ENCODE data around the gene SH3BGRL3.

Gene SH3BGRL3

DNA sequence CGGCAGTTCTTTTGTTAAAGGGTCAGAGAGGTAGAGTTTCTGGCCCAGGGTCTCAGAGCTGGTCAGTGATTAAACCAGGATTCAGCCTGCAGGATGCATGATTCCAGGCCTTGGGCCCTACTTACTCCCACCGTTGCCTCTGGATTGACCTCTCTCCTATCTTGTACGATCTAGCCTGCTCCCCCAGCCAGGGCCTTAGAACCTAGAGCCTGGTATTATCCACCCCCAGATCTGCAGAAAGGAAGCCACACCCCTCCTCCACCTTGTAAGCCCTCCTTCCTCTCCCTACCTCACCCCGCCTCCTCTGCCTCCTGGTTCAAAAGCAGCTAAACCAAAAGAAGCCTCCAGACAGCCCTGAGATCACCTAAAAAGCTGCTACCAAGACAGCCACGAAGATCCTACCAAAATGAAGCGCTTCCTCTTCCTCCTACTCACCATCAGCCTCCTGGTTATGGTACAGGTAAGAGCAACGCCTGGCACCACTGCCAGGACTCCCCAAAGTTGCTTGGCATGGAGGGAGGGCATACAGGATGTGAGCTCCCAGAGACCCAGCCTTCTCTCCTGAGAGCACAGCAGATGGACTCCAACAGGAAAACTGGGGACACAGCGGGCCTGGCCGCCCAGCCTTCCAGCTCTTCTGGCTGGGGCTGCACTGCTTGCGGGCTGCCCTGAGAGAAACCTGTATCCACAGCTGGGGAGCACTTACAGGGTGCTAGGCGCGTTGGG, 37.9 kb downstream of the SH3BGRL3 start, which contains the start of gene CD52:
Gene CD52 (plus strand): TSS at position 347 of the 726 bp plus-strand sequence. CDS start 60 bp downstream, at position 407.
- in situ Hi-C loops (cut with MboI; ENCODE audit: low pct_unique_long_range_greater_than_20kb, low sequenced_read_pairs, unreplicated experiment), result no loop called here
- DNase-seq (ENCODE audit: low spot score), result peak; percentile 73

DNA sequence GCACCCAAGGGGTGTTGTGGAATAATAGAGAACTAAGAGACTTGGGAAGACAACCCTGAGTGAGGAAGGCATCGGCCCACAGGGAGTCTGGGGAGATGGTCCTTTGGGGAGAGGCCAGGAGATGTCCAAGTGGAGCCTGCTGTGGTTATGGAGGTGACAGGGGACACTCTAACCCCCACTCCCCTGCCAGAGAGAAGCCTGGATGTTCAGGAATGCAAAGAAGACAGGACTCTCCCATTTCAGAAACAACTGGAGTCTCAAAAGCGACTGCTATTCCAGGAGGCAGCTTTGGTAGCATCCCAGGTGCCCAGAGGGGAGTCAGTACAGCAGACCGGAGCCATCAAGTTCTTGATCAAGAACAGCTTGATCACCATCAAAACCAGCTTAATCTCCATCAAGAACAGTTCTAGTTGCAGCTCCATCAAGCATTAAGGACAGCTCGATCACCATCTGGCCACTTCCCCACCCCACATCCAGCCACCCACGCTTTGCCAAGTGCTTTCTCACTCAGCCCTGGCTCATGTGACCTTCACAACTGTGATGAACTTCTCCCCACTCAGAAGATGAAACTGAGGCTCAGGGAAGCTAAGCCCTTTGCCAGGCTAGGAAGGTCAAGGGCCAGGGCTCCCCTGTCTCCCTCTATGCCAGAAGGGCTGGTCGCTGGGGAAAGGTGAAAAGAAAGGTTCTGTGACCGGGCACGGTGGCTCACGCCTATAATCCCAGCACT, 38.6 kb downstream of the SH3BGRL3 start:
- in situ Hi-C loops (cut with MboI; ENCODE audit: low pct_unique_long_range_greater_than_20kb, low sequenced_read_pairs, unreplicated experiment), result no loop called here
- TF ChIP-seq, protein P1, sequence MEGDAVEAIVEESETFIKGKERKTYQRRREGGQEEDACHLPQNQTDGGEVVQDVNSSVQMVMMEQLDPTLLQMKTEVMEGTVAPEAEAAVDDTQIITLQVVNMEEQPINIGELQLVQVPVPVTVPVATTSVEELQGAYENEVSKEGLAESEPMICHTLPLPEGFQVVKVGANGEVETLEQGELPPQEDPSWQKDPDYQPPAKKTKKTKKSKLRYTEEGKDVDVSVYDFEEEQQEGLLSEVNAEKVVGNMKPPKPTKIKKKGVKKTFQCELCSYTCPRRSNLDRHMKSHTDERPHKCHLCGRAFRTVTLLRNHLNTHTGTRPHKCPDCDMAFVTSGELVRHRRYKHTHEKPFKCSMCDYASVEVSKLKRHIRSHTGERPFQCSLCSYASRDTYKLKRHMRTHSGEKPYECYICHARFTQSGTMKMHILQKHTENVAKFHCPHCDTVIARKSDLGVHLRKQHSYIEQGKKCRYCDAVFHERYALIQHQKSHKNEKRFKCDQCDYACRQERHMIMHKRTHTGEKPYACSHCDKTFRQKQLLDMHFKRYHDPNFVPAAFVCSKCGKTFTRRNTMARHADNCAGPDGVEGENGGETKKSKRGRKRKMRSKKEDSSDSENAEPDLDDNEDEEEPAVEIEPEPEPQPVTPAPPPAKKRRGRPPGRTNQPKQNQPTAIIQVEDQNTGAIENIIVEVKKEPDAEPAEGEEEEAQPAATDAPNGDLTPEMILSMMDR (IDR thresholded peaks at IDR 0.05; ENCODE audit: extremely low read depth, insufficient read depth, missing control alignments), result no peak
- DNase-seq (ENCODE audit: low spot score), result no peak

More for the DNA sequence above, 37.9 kb downstream of the SH3BGRL3 start, which contains the start of gene CD52:
- TF ChIP-seq, protein P1 (IDR thresholded peaks at IDR 0.05; ENCODE audit: extremely low read depth, insufficient read depth, missing control alignments), result no peak

DNA sequence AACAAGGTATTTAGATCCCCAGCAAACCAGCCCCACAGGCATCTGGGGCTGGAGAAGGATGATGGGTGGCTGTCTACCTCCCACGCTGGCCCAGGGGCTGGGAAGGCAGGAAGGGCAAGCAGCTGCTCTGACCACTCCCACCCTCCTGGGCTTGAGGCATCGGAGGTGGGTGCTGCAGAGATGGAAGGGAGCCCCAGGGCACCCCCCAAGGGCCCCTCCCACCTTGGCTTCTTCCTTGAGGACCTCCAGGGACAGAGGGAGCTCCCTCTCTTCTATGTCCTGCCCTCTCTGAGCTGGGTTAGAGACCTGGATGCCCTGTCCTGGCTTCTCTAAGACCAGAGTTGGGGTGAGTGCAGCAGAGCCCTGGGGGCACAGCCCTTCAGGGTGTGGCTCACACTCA, 41.0 kb downstream of the SH3BGRL3 start:
- TF ChIP-seq, protein P1 (IDR thresholded peaks at IDR 0.05; ENCODE audit: extremely low read depth, insufficient read depth, missing control alignments), result no peak
- no peak for DNase-seq (ENCODE audit: low spot score)
- in situ Hi-C loops (cut with MboI; ENCODE audit: low pct_unique_long_range_greater_than_20kb, low sequenced_read_pairs, unreplicated experiment), result loop anchor here (5.0 kb wide), 1 partner anchor 34 kb away; no protein-coding TSS in a partner anchor

DNA sequence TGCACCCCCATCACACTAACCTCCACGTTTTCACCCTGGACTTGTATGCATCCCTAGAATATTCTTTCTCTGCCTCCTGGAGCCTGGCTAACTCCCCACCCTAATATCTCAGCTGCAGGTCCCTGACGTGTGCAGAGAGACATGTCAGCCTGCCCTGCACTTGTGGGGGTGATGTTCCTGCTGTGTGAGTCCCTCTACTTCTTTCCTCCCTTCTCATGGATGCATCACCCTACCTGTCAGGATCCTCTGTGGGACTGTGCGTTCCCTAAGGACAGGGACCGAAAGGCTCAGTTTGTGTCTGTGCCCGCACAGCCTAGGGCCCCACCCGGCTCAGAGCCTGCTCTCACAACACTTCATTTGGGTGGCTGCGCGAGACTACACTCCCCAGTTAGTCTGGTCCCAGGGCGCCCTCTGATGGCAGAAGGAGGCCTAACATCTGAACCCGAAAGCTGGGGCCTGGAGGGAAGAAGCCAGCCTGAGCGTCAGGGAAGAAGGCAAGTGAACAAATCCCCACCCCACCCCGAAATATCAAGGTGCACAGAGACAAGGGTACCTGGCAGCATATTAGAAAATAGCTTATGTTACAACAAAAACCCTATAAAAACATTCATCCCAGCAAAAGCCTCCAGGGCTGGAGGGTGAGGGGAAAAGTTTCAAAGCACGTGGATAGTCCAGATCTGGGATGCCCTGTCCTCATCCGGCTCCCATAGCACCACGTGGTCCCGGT, 41.6 kb downstream of the SH3BGRL3 start:
- peak; percentile 86 for DNase-seq (ENCODE audit: low spot score)
- TF ChIP-seq, protein P1 (IDR thresholded peaks at IDR 0.05; ENCODE audit: extremely low read depth, insufficient read depth, missing control alignments), result peak; percentile 91
- in situ Hi-C loops (cut with MboI; ENCODE audit: low pct_unique_long_range_greater_than_20kb, low sequenced_read_pairs, unreplicated experiment), result loop anchor here (5.0 kb wide), 1 partner anchor 34 kb away; no protein-coding TSS in a partner anchor

DNA sequence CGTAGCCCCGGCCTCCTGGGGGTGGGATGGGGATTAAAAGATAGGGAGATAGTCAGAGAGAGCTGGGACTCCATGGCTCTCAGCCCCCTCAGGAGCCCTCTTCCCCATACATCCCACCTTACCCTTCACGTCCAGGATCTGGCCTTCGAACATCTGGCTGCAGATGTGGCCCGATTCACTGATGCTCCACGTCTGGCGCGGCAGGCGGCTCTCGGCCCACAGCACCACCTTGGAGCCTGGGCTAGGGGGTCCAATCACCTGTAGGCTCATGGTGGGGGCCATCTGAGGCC, 42.1 kb downstream of the SH3BGRL3 start:
- no peak for DNase-seq (ENCODE audit: low spot score)
- in situ Hi-C loops (cut with MboI; ENCODE audit: low pct_unique_long_range_greater_than_20kb, low sequenced_read_pairs, unreplicated experiment), result loop anchor here (5.0 kb wide), 1 partner anchor 35 kb away; no protein-coding TSS in a partner anchor
- TF ChIP-seq, protein P1 (IDR thresholded peaks at IDR 0.05; ENCODE audit: extremely low read depth, insufficient read depth, missing control alignments), result no peak

DNA sequence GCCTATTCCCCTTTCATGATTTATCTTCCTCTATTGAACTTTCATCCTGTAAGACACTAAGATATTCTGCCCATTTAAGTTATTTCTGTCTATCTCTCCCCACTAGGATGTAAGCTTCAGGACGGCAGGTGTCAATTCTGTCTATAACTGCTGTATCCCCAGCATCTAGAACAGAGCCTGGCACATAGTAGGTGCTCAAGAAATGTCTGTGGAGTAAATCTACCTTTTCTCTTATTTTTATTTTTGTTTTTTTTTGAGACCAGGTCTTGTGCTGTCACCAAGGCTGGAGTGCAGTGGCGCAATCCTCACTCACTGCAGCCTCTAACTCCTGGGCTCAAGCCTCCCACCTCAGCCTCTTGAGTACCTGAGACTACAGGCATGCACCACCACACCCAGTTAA, 43.5 kb downstream of the SH3BGRL3 start:
- TF ChIP-seq, protein P1 (IDR thresholded peaks at IDR 0.05; ENCODE audit: extremely low read depth, insufficient read depth, missing control alignments), result no peak
- in situ Hi-C loops (cut with MboI; ENCODE audit: low pct_unique_long_range_greater_than_20kb, low sequenced_read_pairs, unreplicated experiment), result loop anchor here (5.0 kb wide), 1 partner anchor 36 kb away; no protein-coding TSS in a partner anchor
- no peak for DNase-seq (ENCODE audit: low spot score)

Data from GM13977 (cell line).